ENCODE measurements around the gene NFIB.

The NFIB gene

DNA sequence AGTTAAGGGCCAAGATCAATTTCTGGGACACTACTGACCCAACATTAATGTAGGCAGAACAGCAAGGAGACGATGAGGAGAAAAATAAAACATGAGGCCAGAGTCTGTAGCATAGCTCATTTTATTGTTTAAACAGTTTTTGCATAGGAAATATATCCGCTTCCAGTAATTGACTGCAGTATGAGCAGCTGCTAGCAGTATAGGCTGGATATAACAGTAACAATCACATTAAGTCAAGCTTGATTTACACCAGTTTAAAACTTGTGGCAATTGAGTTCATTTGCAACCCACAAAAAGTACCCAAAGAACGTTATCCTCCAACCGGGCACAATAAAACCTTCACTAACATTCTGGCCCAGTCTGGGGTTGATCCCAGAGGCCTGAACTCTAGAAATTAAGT, 232.2 kb downstream of the NFIB start:
- Histone ChIP-seq H3K27me3 (ENCODE audit: insufficient read depth, low read length) (no peaks in the 10 kb centered on the region), H2AFZ (ENCODE audit: low read depth, low read length) (no peak overlapping the region), H3K4me1 (ENCODE audit: insufficient read depth, low read length) (peaks cover 45% of the 10 kb centered on the region), H3K9me3 (ENCODE audit: low read length) (no peaks in the 10 kb centered on the region), H3K4me3 (ENCODE audit: low read length) (no peak overlapping the region), H3K36me3 (ENCODE audit: insufficient read depth, low read length) (no peaks in the 10 kb centered on the region)

DNA sequence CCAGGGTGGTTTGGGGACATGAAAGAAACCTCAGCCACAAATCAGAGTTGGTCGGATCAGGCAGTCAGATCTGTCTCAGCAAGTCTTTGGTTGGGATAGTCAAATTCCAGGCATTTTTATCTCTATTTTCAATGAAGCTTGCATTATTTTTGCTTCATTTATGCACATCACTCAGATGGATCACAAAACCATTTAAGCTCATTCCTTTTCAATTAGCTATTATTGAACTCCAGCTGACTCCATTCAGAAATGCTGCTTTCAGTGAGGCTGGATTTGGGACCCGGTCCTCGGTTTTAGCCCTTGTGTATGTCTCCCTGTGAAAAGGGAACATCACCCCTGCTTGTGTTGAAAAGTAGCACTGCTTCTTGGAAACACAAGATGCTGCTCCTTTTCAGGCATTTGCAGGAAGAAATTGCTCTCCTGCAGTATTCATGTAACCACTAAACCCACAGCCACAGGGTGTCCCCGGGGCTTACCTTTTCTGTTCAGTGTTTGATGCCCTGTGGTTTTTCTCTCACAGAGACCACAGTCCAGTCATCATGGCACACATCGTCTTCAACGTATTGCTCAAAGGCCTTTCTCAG, 232.9 kb downstream of the NFIB start:
- Histone ChIP-seq H2AFZ (ENCODE audit: low read depth, low read length) (no peak overlapping the region), H3K4me1 (ENCODE audit: insufficient read depth, low read length) (peaks cover 45% of the 10 kb centered on the region), H3K27me3 (ENCODE audit: insufficient read depth, low read length) (no peaks in the 10 kb centered on the region), H3K36me3 (ENCODE audit: insufficient read depth, low read length) (no peaks in the 10 kb centered on the region), H3K4me3 (ENCODE audit: low read length) (no peak overlapping the region), H3K9me3 (ENCODE audit: low read length) (no peaks in the 10 kb centered on the region)

DNA sequence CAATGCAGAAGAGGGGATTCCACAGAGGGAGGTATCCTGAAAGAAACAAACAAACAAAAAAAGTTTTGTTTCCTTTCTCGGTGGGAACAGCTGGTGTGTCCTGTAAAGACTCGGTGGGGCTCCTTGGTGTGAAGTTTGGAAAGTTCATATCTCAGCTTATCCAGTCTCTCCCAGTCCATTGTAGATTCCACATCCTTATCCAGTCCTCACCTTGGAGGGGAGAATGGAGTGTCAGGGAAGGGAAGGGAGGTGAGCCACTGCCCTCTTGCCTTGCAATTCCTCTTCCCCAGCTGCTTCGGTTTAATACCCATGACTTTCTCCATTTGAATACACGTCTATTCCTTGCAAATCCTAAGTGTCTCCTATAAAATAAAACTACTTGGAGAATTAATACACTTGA, 234.5 kb downstream of the NFIB start:
- no peaks in the 10 kb centered on the region for H3K27me3 ChIP-seq (ENCODE audit: insufficient read depth, low read length)
- no peak overlapping the region for H2AFZ ChIP-seq (ENCODE audit: low read depth, low read length)
- no peaks in the 10 kb centered on the region for H3K36me3 ChIP-seq (ENCODE audit: insufficient read depth, low read length)
- H3K9me3 ChIP-seq (ENCODE audit: low read length) = no peaks in the 10 kb centered on the region
- H3K4me3 ChIP-seq (ENCODE audit: low read length) = no peak overlapping the region
- peaks cover 36% of the 10 kb centered on the region for H3K4me1 ChIP-seq (ENCODE audit: insufficient read depth, low read length)

DNA sequence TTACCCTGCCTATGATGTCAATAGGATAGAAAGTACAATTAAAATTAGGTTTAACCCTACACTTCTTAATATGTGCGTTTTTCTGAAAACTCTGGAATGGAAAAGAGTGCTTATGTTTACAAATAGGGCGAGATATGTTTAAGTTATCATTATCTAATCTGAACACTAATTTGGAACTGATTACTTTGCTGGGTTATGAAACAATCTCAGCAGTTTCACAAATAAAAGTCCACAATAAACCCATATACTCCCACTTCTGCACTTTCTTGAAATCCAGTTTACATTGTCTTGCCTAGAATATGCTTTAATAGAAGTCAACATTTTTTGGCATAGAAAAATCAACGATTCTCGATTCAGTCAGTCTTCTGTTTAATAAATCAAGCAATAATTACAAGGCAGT, 236.3 kb downstream of the NFIB start:
- H3K4me1 ChIP-seq (ENCODE audit: insufficient read depth, low read length) = peaks cover 20% of the 10 kb centered on the region
- H3K36me3 ChIP-seq (ENCODE audit: insufficient read depth, low read length) = no peaks in the 10 kb centered on the region
- H3K9me3 ChIP-seq (ENCODE audit: low read length) = no peaks in the 10 kb centered on the region
- no peak overlapping the region for H3K4me3 ChIP-seq (ENCODE audit: low read length)
- H3K27me3 ChIP-seq (ENCODE audit: insufficient read depth, low read length) = no peaks in the 10 kb centered on the region
- H2AFZ ChIP-seq (ENCODE audit: low read depth, low read length) = no peak overlapping the region

DNA sequence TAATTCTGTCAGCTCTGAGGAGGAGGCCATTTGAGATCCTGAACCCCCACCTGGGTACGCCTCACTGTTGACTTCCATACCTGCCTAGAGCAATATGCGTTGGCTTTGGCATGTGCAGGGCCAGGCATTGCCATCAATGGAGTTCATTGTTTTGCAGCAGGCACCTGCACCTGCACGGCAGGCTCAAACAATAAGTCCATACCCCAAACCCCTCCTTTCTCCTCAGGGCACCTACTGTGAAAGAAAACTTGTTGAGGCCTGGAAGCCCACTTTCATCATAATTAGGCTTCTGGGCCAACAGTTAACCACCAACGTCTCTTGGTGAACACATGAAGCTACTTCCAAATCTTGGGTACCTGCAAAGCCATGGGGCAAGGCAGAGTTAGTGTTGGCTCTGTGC, 238.7 kb downstream of the NFIB start:
- Histone ChIP-seq H3K4me1 (ENCODE audit: insufficient read depth, low read length) (no peaks in the 10 kb centered on the region), H3K9me3 (ENCODE audit: low read length) (no peaks in the 10 kb centered on the region), H3K36me3 (ENCODE audit: insufficient read depth, low read length) (no peaks in the 10 kb centered on the region), H2AFZ (ENCODE audit: low read depth, low read length) (no peak overlapping the region), H3K4me3 (ENCODE audit: low read length) (no peak overlapping the region), H3K27me3 (ENCODE audit: insufficient read depth, low read length) (no peaks in the 10 kb centered on the region)

DNA sequence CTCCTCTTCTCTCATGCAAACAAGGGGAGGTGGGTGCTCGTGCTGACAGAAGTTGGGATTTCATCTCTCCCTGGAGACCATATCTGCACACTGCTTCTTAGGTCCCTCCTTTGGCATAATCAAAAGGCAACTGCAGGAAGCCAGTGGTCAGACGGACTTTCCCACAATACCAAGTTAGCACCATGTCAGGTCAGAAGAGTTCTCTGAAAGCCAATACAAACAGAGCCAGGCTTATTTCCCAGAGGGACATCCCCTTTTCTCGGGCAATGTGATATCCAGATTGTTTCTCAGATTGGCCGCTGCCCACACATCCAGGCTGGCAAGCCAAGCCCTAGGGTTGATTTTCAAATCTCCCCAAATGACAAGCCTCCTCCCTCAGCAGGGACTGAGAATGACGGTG, 241.1 kb downstream of the NFIB start:
- H2AFZ ChIP-seq (ENCODE audit: low read depth, low read length) = no peak overlapping the region
- no peak overlapping the region for H3K4me3 ChIP-seq (ENCODE audit: low read length)
- H3K27me3 ChIP-seq (ENCODE audit: insufficient read depth, low read length) = no peaks in the 10 kb centered on the region
- no peaks in the 10 kb centered on the region for H3K9me3 ChIP-seq (ENCODE audit: low read length)
- H3K4me1 ChIP-seq (ENCODE audit: insufficient read depth, low read length) = no peaks in the 10 kb centered on the region
- H3K36me3 ChIP-seq (ENCODE audit: insufficient read depth, low read length) = no peaks in the 10 kb centered on the region

DNA sequence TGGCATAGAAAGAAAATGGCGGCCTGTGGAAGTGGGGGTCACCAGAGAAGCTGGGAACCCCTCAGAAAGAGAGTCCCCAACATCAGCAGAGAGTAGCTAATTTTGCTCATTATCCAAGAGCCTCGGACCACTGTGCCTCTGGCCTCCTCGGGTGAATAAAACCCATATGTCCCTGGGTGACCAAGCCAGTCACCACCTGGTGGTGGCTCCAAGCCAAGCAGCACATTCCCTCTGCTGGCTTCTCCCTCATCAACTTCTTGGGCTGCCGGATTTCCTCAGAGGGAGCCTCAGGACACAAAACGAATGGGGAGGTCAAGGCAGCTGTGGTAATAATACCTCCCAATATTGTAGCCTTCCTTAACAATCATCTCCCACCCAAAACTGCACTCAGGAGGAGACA, 242.5 kb downstream of the NFIB start:
- H3K4me1 ChIP-seq (ENCODE audit: insufficient read depth, low read length) = no peaks in the 10 kb centered on the region
- H3K36me3 ChIP-seq (ENCODE audit: insufficient read depth, low read length) = no peaks in the 10 kb centered on the region
- H2AFZ ChIP-seq (ENCODE audit: low read depth, low read length) = no peak overlapping the region
- H3K27me3 ChIP-seq (ENCODE audit: insufficient read depth, low read length) = no peaks in the 10 kb centered on the region
- H3K4me3 ChIP-seq (ENCODE audit: low read length) = no peak overlapping the region
- H3K9me3 ChIP-seq (ENCODE audit: low read length) = no peaks in the 10 kb centered on the region

DNA sequence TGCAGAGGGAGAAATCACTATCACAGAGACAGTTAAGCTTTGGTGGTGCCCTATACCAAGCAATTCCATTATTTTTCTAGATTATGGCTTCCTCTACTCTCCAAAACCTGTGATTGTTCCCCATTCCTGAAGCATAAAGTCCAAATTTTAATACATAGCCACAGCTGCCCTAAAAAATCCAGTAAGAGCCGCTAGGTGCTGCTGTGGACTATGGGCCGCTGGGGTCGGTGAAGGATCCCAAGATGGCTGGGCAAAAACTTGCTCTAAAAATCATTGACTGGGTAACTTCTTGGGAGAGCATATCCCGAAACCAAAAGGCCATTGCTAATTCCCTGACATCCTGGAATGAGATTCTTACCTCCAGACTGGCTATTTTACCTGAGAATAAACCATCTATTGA, 245.3 kb downstream of the NFIB start:
- Histone ChIP-seq H3K4me1 (ENCODE audit: insufficient read depth, low read length) (no peaks in the 10 kb centered on the region), H3K9me3 (ENCODE audit: low read length) (no peaks in the 10 kb centered on the region), H3K27me3 (ENCODE audit: insufficient read depth, low read length) (no peaks in the 10 kb centered on the region), H2AFZ (ENCODE audit: low read depth, low read length) (no peak overlapping the region), H3K4me3 (ENCODE audit: low read length) (no peak overlapping the region), H3K36me3 (ENCODE audit: insufficient read depth, low read length) (no peaks in the 10 kb centered on the region)

DNA sequence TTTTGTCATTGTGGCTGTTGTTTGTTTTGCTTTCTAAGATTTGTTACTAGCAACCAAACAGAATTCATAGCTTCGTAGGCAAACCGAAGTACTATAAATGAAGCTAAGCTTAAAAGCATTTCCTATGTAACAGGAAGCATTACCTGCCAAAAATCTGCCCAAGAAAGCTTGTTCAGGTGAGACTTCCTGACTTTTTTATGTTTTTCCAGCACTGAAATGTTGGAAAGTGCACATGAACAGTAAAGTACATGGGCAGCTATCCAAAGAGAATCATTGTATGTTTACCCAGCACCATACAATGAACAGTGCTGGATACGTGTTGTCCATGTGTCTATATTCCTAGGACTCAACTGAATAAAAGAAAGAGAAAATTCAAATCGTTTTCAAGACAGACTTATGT, 247.1 kb downstream of the NFIB start:
- Histone ChIP-seq H3K4me3 (ENCODE audit: low read length) (no peak overlapping the region), H2AFZ (ENCODE audit: low read depth, low read length) (no peak overlapping the region), H3K9me3 (ENCODE audit: low read length) (no peaks in the 10 kb centered on the region), H3K27me3 (ENCODE audit: insufficient read depth, low read length) (no peaks in the 10 kb centered on the region), H3K36me3 (ENCODE audit: insufficient read depth, low read length) (no peaks in the 10 kb centered on the region), H3K4me1 (ENCODE audit: insufficient read depth, low read length) (peaks cover 5% of the 10 kb centered on the region)

DNA sequence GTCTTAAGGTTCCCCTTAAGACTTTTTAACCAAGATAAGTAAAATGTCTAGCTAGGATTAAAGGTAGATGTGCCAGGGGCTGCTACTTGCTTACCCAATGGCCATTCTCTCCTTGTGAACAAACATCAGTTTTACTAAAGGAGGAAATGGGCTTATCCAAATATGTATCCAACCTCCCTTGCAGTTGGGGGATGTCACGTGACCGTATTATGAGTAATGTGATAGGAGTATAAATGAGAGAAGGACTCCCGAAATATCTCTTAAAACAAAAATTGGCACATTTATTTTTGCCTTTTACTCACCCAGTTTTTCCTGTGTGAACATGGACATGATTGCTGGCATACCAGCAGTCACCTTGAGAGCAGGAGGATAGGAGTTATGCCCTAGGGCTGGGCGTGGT, 247.9 kb downstream of the NFIB start:
- H2AFZ ChIP-seq (ENCODE audit: low read depth, low read length) = no peak overlapping the region
- H3K9me3 ChIP-seq (ENCODE audit: low read length) = no peaks in the 10 kb centered on the region
- peaks cover 5% of the 10 kb centered on the region for H3K4me1 ChIP-seq (ENCODE audit: insufficient read depth, low read length)
- H3K4me3 ChIP-seq (ENCODE audit: low read length) = no peak overlapping the region
- H3K27me3 ChIP-seq (ENCODE audit: insufficient read depth, low read length) = no peaks in the 10 kb centered on the region
- H3K36me3 ChIP-seq (ENCODE audit: insufficient read depth, low read length) = no peaks in the 10 kb centered on the region

DNA sequence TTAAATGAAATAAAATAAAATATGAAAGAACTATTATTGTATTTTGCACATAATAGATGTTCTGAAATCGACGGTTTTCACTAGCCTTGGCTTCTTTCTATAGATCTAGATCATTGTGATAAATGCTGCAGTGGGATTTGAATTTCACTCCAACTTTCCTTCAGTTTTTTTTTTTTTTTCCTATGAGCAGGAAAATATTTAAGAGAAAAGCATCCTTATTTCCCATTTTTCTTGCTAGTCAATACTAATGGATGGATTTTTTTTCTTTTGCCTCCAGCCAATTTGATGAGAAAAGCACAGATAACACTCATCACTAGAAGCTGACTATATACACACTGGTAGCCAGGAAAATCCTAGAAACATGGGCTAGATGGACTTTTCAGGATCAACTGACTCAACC, 249.0 kb downstream of the NFIB start:
- no peak overlapping the region for H2AFZ ChIP-seq (ENCODE audit: low read depth, low read length)
- H3K4me1 ChIP-seq (ENCODE audit: insufficient read depth, low read length) = peaks cover 5% of the 10 kb centered on the region
- no peak overlapping the region for H3K4me3 ChIP-seq (ENCODE audit: low read length)
- H3K27me3 ChIP-seq (ENCODE audit: insufficient read depth, low read length) = no peaks in the 10 kb centered on the region
- H3K9me3 ChIP-seq (ENCODE audit: low read length) = no peaks in the 10 kb centered on the region
- no peaks in the 10 kb centered on the region for H3K36me3 ChIP-seq (ENCODE audit: insufficient read depth, low read length)

DNA sequence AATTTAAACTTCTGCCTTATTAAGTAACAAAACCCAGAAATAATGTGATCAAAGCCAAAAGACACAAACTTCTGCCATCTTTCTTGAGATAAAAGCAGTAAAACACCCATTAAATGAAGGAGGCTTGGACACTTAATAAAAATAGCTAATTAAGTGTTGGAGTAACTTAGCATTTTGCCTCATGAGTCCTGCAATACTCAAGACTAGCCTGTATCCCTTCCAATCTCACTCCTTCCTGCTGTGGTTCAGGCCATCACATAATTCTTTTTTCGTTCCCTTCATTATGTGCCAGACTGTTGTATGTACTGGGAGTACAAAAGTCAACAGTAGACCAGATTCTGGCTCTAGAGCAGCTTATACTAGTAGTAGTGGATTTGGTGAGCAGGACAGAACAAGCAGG, 250.2 kb downstream of the NFIB start:
- no peak overlapping the region for H3K4me3 ChIP-seq (ENCODE audit: low read length)
- no peak overlapping the region for H2AFZ ChIP-seq (ENCODE audit: low read depth, low read length)
- peaks cover 5% of the 10 kb centered on the region for H3K4me1 ChIP-seq (ENCODE audit: insufficient read depth, low read length)
- no peaks in the 10 kb centered on the region for H3K9me3 ChIP-seq (ENCODE audit: low read length)
- no peaks in the 10 kb centered on the region for H3K27me3 ChIP-seq (ENCODE audit: insufficient read depth, low read length)
- no peaks in the 10 kb centered on the region for H3K36me3 ChIP-seq (ENCODE audit: insufficient read depth, low read length)

DNA sequence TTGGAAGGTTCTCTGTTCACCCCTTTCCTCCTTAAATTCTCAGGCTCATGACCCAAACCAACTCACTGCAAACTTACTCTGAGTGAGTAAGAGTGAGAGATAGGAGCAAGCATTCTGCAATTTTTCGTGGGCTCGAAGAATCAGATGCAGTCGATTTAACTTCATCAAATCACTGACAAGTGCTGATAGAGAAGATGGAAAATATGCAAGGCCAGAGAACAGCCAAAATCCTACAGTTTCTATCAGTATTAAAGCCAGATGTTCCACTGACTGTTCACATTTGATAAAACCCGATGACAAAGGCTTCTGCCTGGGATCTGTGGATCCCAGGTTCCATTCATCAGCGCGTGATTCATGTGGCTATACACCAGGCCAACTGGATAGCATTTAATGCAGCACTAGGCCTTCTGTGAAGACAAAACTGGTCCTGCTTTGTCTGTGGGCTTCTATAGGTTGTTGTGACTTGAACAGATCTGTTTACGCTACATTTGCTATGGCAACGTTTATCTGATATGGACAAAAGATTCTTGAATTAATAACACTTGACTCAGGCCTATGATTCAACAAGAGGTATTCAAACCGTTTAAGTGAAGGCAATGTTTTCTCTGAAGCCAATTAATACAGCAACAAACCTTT, 251.2 kb downstream of the NFIB start:
- H3K27me3 ChIP-seq (ENCODE audit: insufficient read depth, low read length) = no peaks in the 10 kb centered on the region
- no peaks in the 10 kb centered on the region for H3K9me3 ChIP-seq (ENCODE audit: low read length)
- peaks cover 5% of the 10 kb centered on the region for H3K4me1 ChIP-seq (ENCODE audit: insufficient read depth, low read length)
- H3K36me3 ChIP-seq (ENCODE audit: insufficient read depth, low read length) = no peaks in the 10 kb centered on the region
- H2AFZ ChIP-seq (ENCODE audit: low read depth, low read length) = no peak overlapping the region
- no peak overlapping the region for H3K4me3 ChIP-seq (ENCODE audit: low read length)

DNA sequence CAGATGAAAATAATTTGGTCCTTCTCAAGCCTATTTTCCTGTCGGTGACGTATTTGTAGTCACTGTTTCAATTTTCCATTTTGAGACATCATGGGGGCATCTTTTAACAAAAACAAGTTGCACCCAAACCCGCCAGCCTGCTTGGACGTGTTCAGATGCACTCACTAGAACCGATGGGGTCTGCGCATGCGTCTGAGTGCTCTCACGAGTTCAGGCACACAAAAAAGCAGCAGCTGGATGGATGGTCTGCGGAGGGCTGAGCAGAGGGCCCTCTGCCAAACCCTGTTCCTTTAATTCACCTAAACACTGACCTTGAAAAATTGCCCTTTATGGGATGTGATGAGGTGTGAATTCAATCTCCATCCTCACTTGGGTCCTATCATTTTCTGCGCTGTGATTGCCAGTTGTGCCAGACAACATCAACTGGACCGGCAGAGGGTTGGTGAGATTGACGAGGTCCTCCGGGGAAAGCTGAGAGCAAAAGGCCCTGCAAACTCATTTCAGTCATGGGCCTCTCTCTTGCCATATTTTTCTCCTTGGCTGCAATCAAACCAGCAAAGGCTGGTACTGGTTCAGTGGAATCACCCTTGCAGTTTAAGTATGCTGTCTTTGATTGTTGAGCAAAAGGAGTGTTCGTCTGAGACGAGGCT, 251.9 kb downstream of the NFIB start:
- peaks cover 5% of the 10 kb centered on the region for H3K4me1 ChIP-seq (ENCODE audit: insufficient read depth, low read length)
- H3K4me3 ChIP-seq (ENCODE audit: low read length) = no peak overlapping the region
- H3K27me3 ChIP-seq (ENCODE audit: insufficient read depth, low read length) = no peaks in the 10 kb centered on the region
- H3K36me3 ChIP-seq (ENCODE audit: insufficient read depth, low read length) = no peaks in the 10 kb centered on the region
- H2AFZ ChIP-seq (ENCODE audit: low read depth, low read length) = no peak overlapping the region
- H3K9me3 ChIP-seq (ENCODE audit: low read length) = no peaks in the 10 kb centered on the region

Measured in neuron (in vitro differentiated cells).